T1000 (cell line): ENCODE measurements around the gene LIG1.
"Not testable (repeated sequence)": the region's sequence is repeated elsewhere in the genome, so short reads cannot be mapped to it uniquely, and the experiment has no call there.

ENCODE experiments used
- DNase-seq: peaks from one replicate; lab custom pipeline; 2025; ENCODE audit warnings: mixed read lengths; lab: John Stamatoyannopoulos, UW

Gene LIG1

DNA sequence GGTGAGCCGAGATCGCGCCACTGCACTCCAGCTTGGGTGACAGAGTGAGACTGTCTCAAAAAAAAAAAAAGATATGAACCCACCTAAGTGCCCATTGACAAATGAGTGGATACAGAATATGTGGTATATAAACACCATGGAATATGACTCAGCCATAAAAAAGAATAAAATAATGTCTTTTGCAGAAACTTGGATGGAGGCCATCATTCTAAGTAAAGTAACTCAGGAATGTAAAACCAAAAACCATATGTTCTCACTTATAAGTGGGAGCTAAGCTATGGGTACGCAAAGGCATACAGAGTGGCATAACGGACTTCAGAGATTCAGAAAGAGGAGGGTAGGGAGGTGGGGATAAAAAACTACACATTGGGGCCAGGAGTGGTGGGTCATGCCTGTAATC is 89.0 kb downstream of the LIG1 start:
- no peak for DNase-seq

DNA sequence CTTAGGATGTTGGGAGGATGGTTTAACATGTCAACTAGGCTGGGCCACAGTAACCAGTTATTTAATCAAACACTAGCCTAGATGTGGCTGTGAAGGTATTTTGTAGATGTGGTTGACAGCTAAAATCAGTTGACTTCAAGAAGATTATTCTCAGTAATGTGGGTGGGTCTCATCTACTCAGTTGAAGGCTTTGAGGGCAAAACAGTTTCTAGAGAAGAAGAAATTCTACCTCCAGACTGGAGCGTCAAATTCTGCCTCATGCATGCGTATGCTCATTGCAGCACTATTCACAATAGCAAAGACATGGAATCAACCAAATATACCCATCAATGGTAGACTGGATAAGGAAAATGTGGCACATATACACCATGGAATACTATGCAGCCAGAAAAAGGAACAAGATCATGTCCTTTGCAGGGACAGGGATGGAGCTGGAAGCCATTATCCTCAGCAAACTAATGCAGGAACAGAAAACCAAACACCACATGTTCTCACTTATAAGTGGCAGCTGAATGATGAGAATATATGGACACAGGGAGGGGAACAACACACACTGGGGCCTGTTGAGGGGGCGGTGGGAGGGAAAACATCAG is 99.9 kb downstream of the LIG1 start:
- not testable (repeated sequence) for DNase-seq

DNA sequence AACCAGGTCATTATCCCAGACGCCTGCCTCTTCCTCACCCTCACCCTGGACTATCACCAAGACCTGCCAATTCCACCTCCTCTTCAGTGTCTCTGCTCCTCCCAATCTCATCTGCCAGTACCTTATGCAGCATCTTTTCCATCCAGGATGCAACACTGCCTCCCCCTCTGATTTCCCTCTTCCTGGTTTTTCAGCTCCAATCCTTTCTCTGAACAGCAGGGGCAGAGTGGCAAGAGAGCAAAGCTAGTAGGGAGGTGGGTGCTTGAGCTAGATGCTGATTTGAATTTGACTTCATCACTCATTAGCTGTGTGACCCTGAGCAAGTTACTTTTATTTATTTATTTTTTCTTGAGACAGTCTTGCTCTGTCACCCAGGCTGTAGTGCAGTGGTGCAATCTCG is 100.7 kb downstream of the LIG1 start:
- no peak for DNase-seq
